Esophagus muscularis mucosa (tissue), 4 donors: ENCODE results near the gene COPZ1. TPM values are rescaled to one million over a fixed set of nuclear protein-coding genes. Genes with fewer than 3 reads are reported as not detected.

Source experiments
- DNase-seq: peaks from one replicate; pipeline ENCODE4 v3.0.0-alpha.2; 2017; ENCODE audit errors: extremely low spot score
- H3K27ac ChIP-seq, 4 donors: fragments of 200-600 bp; sonication (generic); replicated peaks in 1 of 4; 1 replicate in 3 of 4; 2 replicates in 1 of 4; pipeline ENCODE4 v1.5.1; 2016 to 2019; ENCODE audit warnings: mild to moderate bottlenecking in 1 of 4
- H3K27me3 ChIP-seq, 4 donors: fragments of 200-600 bp; sonication (generic); one replicate each; pipeline versions ENCODE4 v1.5.1 to v1.6.0; 2016 to 2019
- H3K36me3 ChIP-seq, 4 donors: fragments of 200-600 bp; sonication (generic); one replicate each; pipeline ENCODE4 v1.5.1; 2016 to 2019
- H3K4me1 ChIP-seq, 4 donors: fragments of 200-600 bp; sonication (generic); one replicate each; pipeline ENCODE4 v1.5.1; 2016 to 2019
- H3K4me3 ChIP-seq, 4 donors: fragments of 200-600 bp; sonication (generic); 1 replicate in 2 of 4; 2 replicates in 2 of 4; pipeline ENCODE4 v1.5.1; 2016 to 2019; ENCODE audit warnings: mild to moderate bottlenecking in 4 of 4, moderate library complexity in 1 of 4
- H3K9me3 ChIP-seq, 4 donors: fragments of 200-600 bp; sonication (generic); 1 replicate in 3 of 4; 2 replicates in 1 of 4; pipeline ENCODE4 v1.5.1; 2016 to 2019
- CTCF ChIP-seq, 3 experiments: fragments of 200-600 bp in 2 of 3; fragments of 450-650 bp in 1 of 3; sonication (generic) in 2 of 3; IDR thresholded peaks; one replicate each; pipeline ENCODE4 v1.5.1; 2017 to 2019; ENCODE audit warnings: antibody characterized with exemption in 3 of 3, mild to moderate bottlenecking in 2 of 3, moderate library complexity in 1 of 3
- EP300 ChIP-seq: sonication (generic); formaldehyde crosslinking; IDR thresholded peaks from one replicate; pipeline ENCODE4 v1.6.1; 2017; ENCODE audit warnings: antibody characterized with exemption
- POLR2A ChIP-seq: fragments of 450-650 bp; IDR thresholded peaks from one replicate; pipeline ENCODE4 v1.6.1; 2017; ENCODE audit warnings: antibody characterized with exemption, moderate library complexity, mild to moderate bottlenecking, low read depth
- POLR2AphosphoS5 ChIP-seq, 2 donors: sonication (generic); formaldehyde crosslinking; IDR thresholded peaks; one replicate each; pipeline ENCODE4 v1.6.1; 2017; ENCODE audit warnings: antibody characterized with exemption in 2 of 2
- WGBS: methylation state at CpG from one replicate; pipeline ENCODE4 v1.1.5; 2018; 5-methylcytosine and 5-hydroxymethylcytosine counted together
- intact Hi-C: fragments of 100-400 bp; cut with DNase I; formaldehyde crosslinking; loops from one replicate; pipeline ENCODE4 v1.15.1; 2023
- total RNA-seq, 4 donors: library from RNA; depleted of rRNA; stranded (reverse); fragments of >200 nt; gene quantifications; one replicate each; pipeline versions ENCODE4 v1.1.0 to v1.2.1, GENCODE V29; 2016

The COPZ1 gene
- total RNA-seq, 4 donors from 2014 or later: 41.1 to 61.9 (median 48.5) TPM

DNA sequence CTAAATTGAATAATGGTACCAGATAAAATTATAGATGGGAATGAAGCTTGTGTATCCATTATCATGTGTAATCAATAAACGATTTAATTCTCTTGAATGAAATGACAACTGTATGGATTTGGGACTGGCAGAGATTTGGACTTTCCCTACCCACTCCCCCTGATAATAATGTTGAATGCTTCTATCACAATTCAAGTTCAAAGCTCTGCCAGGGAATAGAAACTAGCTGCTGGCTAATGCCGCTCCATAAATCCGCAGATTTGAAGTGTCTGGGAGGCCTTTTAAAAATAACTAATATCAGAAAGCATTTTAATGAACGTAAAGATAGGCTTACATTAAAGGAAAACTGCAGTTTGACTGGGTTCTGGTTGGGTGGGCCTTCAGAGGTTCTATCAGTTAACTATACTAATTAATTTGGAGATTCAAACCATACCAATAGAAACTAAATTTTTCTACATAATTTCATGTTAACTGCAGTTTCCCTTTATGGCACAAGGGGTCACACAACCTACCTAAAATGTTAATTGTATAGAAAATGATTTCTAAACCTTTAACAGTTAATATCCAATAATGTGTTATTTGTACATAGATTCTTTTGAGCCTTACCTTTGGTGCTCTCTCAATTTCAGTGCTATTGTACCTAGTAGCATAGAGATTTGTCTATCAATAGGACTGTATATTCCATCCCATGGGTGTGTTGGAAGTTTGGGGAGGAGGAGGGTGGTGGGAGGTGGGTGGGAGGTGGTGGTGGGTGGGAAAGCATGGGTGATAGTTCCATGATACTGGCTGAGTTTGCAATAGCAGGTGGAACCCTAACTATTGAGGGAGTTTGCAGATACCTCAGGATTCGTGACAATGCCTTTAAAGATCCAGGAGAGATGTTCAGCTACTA is 39.5 kb upstream of the COPZ1 start:
- DNase-seq: no peak
- intact Hi-C loops: loop anchor here (5.0 kb wide), 1 partner anchor 37 kb away; no protein-coding TSS in a partner anchor
- Histone ChIP-seq H3K4me3 (no peak overlapping the region), H3K9me3 (no peaks in the 10 kb centered on the region), H3K36me3 (peaks cover 46 to 79% (median 72%) of the 10 kb centered on the region in 4 donors), H3K27ac (peak overlapping the region in 1 of 4 donors; percentile 30), H3K27me3 (no peaks in the 10 kb centered on the region), H3K4me1 (peaks cover 50 to 58% (median 57%) of the 10 kb centered on the region in 4 donors)
- 55% methylated on average over 5 of the region's 5 CpGs for WGBS
- peak in 2 of 3 experiments; percentile 6 to 21 for TF ChIP-seq CTCF (IDR thresholded peaks at IDR 0.05)
- no peak for TF ChIP-seq POLR2A
- no peak for TF ChIP-seq EP300

DNA sequence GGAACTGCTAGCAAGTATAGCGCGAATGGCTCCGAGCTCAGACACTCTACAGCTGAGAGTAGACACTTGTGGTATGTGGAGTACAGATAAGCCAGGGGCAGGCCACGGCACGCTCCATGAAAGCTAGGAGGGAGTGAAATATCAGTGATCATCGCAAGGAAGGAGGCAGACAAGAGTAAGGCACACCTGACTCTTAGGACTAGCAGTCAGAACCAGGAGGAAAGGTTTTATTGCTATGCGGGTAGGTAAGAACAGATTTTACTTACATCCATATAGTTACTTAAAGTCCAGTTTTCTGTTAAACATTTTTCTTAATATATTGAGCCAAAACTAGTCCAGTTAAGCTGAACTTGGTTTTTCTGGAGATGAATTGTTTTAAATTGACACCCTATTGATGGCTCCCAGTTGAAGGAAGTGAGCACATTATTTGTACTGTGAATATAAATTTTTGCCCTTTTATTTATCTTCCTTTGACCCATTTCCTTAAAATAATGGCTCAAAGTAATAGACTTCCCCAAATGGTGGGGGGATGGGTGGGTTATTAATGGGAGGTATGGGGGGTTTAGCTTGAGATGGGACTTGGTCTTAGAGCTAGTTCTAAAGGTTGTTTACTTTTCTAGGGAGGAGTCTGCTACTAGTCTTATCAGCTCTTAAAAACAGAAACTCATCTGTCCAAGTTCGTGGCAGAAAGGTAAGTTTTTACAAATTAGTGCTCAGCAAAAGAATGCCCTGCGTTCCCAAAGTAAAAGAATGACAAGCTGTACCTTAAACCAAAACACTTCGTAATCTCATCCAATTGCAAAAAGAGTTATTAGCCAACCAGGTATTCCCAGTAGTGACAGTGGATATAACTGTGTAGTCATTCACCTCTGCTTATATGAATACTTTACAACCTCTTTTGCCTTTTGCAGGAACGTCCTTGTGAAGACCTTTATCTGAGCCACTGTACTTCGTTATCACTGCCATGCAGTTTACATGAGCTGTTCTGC is 38.6 kb upstream of the COPZ1 start:
- no peak for DNase-seq
- WGBS: 45% methylated on average over 12 of the region's 12 CpGs
- peaks cover 50 to 57% (median 55%) of the 10 kb centered on the region in 4 donors for H3K4me1 ChIP-seq
- H3K4me3 ChIP-seq: no peak overlapping the region
- no peaks in the 10 kb centered on the region for H3K9me3 ChIP-seq
- peak overlapping the region in 1 of 4 donors; percentile 1 for H3K27ac ChIP-seq
- intact Hi-C loops: loop anchor here (5.0 kb wide), 1 partner anchor 36 kb away; no protein-coding TSS in a partner anchor
- H3K27me3 ChIP-seq: no peaks in the 10 kb centered on the region
- no peak for TF ChIP-seq POLR2A
- H3K36me3 ChIP-seq: peaks cover 46 to 77% (median 72%) of the 10 kb centered on the region in 4 donors

DNA sequence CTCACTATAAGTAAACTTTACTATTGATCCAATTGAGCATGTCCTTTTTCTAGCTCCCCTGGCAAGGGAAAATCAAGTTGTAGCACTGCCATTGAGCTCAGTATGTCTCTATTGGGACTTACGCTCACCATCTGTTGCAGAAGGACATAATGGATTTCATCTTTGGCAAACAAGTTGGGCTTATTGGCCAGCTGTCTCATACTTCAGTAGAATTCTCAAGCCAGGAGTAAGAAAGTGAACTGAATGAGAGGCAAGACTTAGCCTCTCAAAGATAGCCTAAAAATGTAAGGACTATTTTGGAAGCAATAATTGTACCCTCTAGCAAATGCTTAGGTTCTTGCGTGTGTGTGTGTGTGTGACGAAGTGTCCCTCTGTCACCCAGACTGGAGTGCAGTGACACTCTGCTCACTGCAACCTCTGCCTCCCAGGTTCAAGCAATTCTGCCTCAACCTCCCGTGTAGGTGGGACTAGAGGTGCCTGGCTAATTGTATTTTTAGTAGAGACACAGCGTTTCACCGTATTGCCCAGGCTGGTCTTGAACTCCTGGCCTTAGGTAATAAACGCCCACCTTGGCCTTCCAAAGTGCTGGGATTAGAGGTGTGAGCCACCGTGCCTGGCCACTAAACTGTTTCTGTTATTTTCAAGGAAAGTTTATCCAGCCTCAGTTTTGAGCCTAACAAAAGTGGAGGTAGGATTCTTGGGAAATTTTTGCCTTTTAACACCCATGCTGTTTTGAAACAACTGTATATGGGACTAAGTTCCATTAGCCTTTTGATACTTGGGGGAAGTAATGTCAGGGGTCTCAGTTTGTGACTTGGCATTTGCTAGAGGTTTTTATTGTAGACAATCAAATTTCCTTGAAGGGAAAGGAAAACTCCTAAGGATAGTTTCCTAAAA is 37.4 kb upstream of the COPZ1 start:
- Histone ChIP-seq H3K36me3 (peaks cover 42 to 68% (median 64%) of the 10 kb centered on the region in 4 donors), H3K4me1 (peaks cover 38 to 45% (median 43%) of the 10 kb centered on the region in 4 donors), H3K27me3 (no peaks in the 10 kb centered on the region), H3K9me3 (no peaks in the 10 kb centered on the region), H3K27ac (peak overlapping the region in 1 of 4 donors; percentile 23), H3K4me3 (no peak overlapping the region)
- whole genome bisulfite sequencing: 50% methylated on average over 8 of the region's 8 CpGs
- no peak for TF ChIP-seq CTCF (IDR thresholded peaks at IDR 0.05)
- TF ChIP-seq EP300: no peak
- no peak for TF ChIP-seq POLR2A
- no peak for TF ChIP-seq POLR2AphosphoS5 (IDR thresholded peaks at IDR 0.05)
- intact Hi-C loops: loop anchor here (5.0 kb wide), 1 partner anchor 35 kb away; no protein-coding TSS in a partner anchor
- no peak for DNase-seq

GRCh38 chr12:54292083-54292930 is 32.6 kb upstream of the COPZ1 start:
- H3K4me1 ChIP-seq: peaks cover 0 to 4% (median under 1%) of the 10 kb centered on the region in 4 donors
- DNase-seq: no peak
- WGBS: 88% methylated on average over 25 of the region's 30 CpGs
- H3K27ac ChIP-seq: no peak overlapping the region
- intact Hi-C loops: no loop called here
- TF ChIP-seq POLR2AphosphoS5 (IDR thresholded peaks at IDR 0.05): no peak
- no peak for TF ChIP-seq POLR2A
- TF ChIP-seq CTCF (IDR thresholded peaks at IDR 0.05): no peak
- no peak for TF ChIP-seq EP300
- H3K9me3 ChIP-seq: no peaks in the 10 kb centered on the region
- H3K36me3 ChIP-seq: peaks cover 8 to 22% (median 19%) of the 10 kb centered on the region in 4 donors
- no peak overlapping the region for H3K4me3 ChIP-seq
- peaks cover 0 to 7% (median 0%) of the 10 kb centered on the region in 4 donors for H3K27me3 ChIP-seq
